IMR-90 (cell line): ENCODE data around the gene STK10. TPM values are rescaled to one million over a fixed set of nuclear protein-coding genes. Genes with fewer than 3 reads are reported as not detected.
A peak's percentile ranks its signal among the peaks of the same experiment; 100 is the strongest.

ENCODE experiments used
- ATAC-seq: fragments of 200-7000 bp; cut with Tn5 transposase; 2 replicates; pipeline ENCODE4 v1.9.1; 2020; ENCODE audit warnings: low read depth, mild to moderate bottlenecking, moderate library complexity
- BruUV-seq: library from RNA; stranded (reverse); fragments of 400-500 nt; replicated peaks from 2 replicates; lab custom pipeline; 2021; lab: Mats Ljungman, UMichigan
- CTCF ChIA-PET: fragments of 300-600 bp; formaldehyde crosslinking; extraction: SDS; loops from one replicate; lab custom pipeline; 2021; ENCODE audit warnings: antibody characterized with exemption; lab: Yijun Ruan, JAX
- POLR2A ChIA-PET: fragments of 300-600 bp; sonication (Branson Sonifier 250); formaldehyde crosslinking; loops from one replicate; lab custom pipeline; 2022; ENCODE audit warnings: antibody characterized with exemption; ENCODE audit not compliant: unreplicated experiment; lab: Charles Lee
- DNase-seq: peaks from one replicate; pipeline ENCODE4 v3.0.0; 2013
- H2AFZ ChIP-seq: replicated peaks from 2 replicates; pipeline ENCODE3; 2013; ENCODE audit warnings: low read length, mild to moderate bottlenecking; ENCODE audit not compliant: poor library complexity
- H2AK5ac ChIP-seq: 2 replicates; pipeline ENCODE4 v1.6.1; 2013; ENCODE audit warnings: low read depth, low read length, inconsistent platforms
- H2AK9ac ChIP-seq: replicated peaks from 2 replicates; pipeline ENCODE3; 2013; ENCODE audit warnings: mild to moderate bottlenecking, low read depth, low read length, moderate library complexity; ENCODE audit not compliant: poor library complexity
- H2BK120ac ChIP-seq: 2 replicates; pipeline ENCODE4 v1.6.1; 2013; ENCODE audit warnings: low read depth, low read length, inconsistent platforms
- H2BK15ac ChIP-seq: 3 replicates; pipeline ENCODE4 v1.6.1; 2013; ENCODE audit warnings: low read depth, low read length, inconsistent platforms
- H2BK20ac ChIP-seq: 2 replicates; pipeline ENCODE4 v1.6.1; 2013; ENCODE audit warnings: low read depth, mild to moderate bottlenecking, inconsistent platforms, low read length, moderate library complexity
- H2BK5ac ChIP-seq: 2 replicates; pipeline ENCODE4 v1.6.1; 2013; ENCODE audit warnings: mild to moderate bottlenecking, low read depth, low read length, inconsistent platforms; ENCODE audit not compliant: poor library complexity, severe bottlenecking
- H3K14ac ChIP-seq: replicated peaks from 2 replicates; pipeline ENCODE4 v1.6.1; 2013; ENCODE audit warnings: low read depth, low read length, inconsistent platforms
- H3K18ac ChIP-seq: 2 replicates; pipeline ENCODE4 v1.6.1; 2013; ENCODE audit warnings: low read depth, low read length, control low read depth
- H3K23ac ChIP-seq: 2 replicates; pipeline ENCODE4 v1.6.1; 2013; ENCODE audit warnings: low read depth, low read length, inconsistent platforms
- H3K27ac ChIP-seq: 2 replicates; pipeline ENCODE4 v1.5.1; 2013; ENCODE audit warnings: mild to moderate bottlenecking, control low read depth, low read length; ENCODE audit not compliant: insufficient read depth
- H3K27me3 ChIP-seq: 2 replicates; pipeline ENCODE4 v1.6.1; 2013; ENCODE audit warnings: low read length; ENCODE audit not compliant: control insufficient read depth, insufficient read depth
- H3K36me3 ChIP-seq: 2 replicates; pipeline ENCODE4 v1.6.1; 2013; ENCODE audit warnings: low read length, mixed read lengths; ENCODE audit not compliant: control insufficient read depth, insufficient read depth
- H3K4ac ChIP-seq: 2 replicates; pipeline ENCODE4 v1.6.1; 2013; ENCODE audit warnings: low read depth, low read length, inconsistent platforms
- H3K4me1 ChIP-seq: 2 replicates; pipeline ENCODE4 v1.6.1; 2013; ENCODE audit warnings: low read length, mixed read lengths; ENCODE audit not compliant: control insufficient read depth, insufficient read depth
- H3K4me2 ChIP-seq: 2 replicates; pipeline ENCODE4 v1.6.1; 2013; ENCODE audit warnings: low read depth, mild to moderate bottlenecking, control low read depth, low read length, moderate library complexity
- H3K4me3 ChIP-seq: 2 replicates; pipeline ENCODE4 v1.5.1; 2013; ENCODE audit warnings: low read depth, mild to moderate bottlenecking, control low read depth, low read length, moderate library complexity; ENCODE audit not compliant: insufficient read depth
- H3K56ac ChIP-seq: 2 replicates; pipeline ENCODE4 v1.6.1; 2013; ENCODE audit warnings: low read length, inconsistent platforms; ENCODE audit not compliant: insufficient read depth; ENCODE audit errors: extremely low read depth
- H3K79me1 ChIP-seq, 2 experiments: 2 replicates each; pipeline ENCODE4 v1.6.1; 2013; ENCODE audit warnings: low read length in 2 of 2, inconsistent platforms in 1 of 2, low read depth in 1 of 2
- H3K9ac ChIP-seq: 2 replicates; pipeline ENCODE4 v1.6.1; 2013; ENCODE audit warnings: low read depth, low read length, control low read depth
- H3K9me1 ChIP-seq: 2 replicates; pipeline ENCODE4 v1.6.1; 2013; ENCODE audit warnings: low read length, inconsistent platforms; ENCODE audit not compliant: insufficient read depth
- H3K9me3 ChIP-seq: 2 replicates; pipeline ENCODE4 v1.6.1; 2013; ENCODE audit warnings: low read length; ENCODE audit not compliant: control insufficient read depth, insufficient read depth
- H4K20me1 ChIP-seq: 2 replicates; pipeline ENCODE4 v1.6.1; 2013; ENCODE audit warnings: low read length, inconsistent platforms; ENCODE audit not compliant: insufficient read depth
- H4K5ac ChIP-seq: 2 replicates; pipeline ENCODE4 v1.6.1; 2013; ENCODE audit warnings: mild to moderate bottlenecking, low read depth, low read length, control low read depth
- H4K8ac ChIP-seq, 2 experiments: 2 replicates each; pipeline ENCODE4 v1.6.1; 2013; ENCODE audit warnings: low read depth in 2 of 2, low read length in 2 of 2, control low read depth in 1 of 2, inconsistent platforms in 1 of 2
- H4K91ac ChIP-seq: 2 replicates; pipeline ENCODE4 v1.6.1; 2013; ENCODE audit warnings: low read depth, low read length, inconsistent platforms; ENCODE audit not compliant: insufficient read depth
- CTCF ChIP-seq: conservative IDR thresholded peaks from 2 replicates; pipeline ENCODE4 v1.5.1; 2012; ENCODE audit warnings: mild to moderate bottlenecking, low read depth, low read length, improper control_type of control experiment
- MAFK ChIP-seq: IDR thresholded peaks from 2 replicates; pipeline ENCODE4 v1.6.1; 2012; ENCODE audit warnings: low read depth, low read length, improper control_type of control experiment
- POLR2A ChIP-seq: IDR thresholded peaks from 2 replicates; pipeline ENCODE4 v1.6.1; 2012; ENCODE audit warnings: mild to moderate bottlenecking, low read depth, low read length
- RAD21 ChIP-seq: IDR thresholded peaks from 2 replicates; pipeline ENCODE4 v1.6.1; 2012; ENCODE audit warnings: low read length, improper control_type of control experiment
- RFX5 ChIP-seq: IDR thresholded peaks from 2 replicates; pipeline ENCODE4 v1.8.0; 2012; ENCODE audit warnings: low read depth, mild to moderate bottlenecking, low read length, moderate library complexity
- SMC3 ChIP-seq: fragments of 150-350 bp; IDR thresholded peaks from 2 replicates; pipeline ENCODE4 v1.6.1; 2016; ENCODE audit warnings: low read depth, mild to moderate bottlenecking, antibody characterized with exemption, low read length, moderate library complexity
- WGBS, 2 experiments: methylation state at CpG; one replicate each; pipeline versions ENCODE4 v1.1.5 to v1.1.7; 2013; ENCODE audit warnings: missing lambda C conversion rate in 2 of 2; ENCODE audit not compliant: insufficient read length in 1 of 2; ENCODE audit errors: extremely low coverage in 2 of 2; 5-methylcytosine and 5-hydroxymethylcytosine counted together
- dilution Hi-C: fragments of 300-500 bp; cut with HindIII; formaldehyde crosslinking; loops from one replicate; pipeline ENCODE4 v1.14.3; 2018; ENCODE audit warnings: low sequenced_read_pairs; ENCODE audit not compliant: unreplicated experiment
- in situ Hi-C: fragments of 300-500 bp; cut with MboI; formaldehyde crosslinking; loops from 3 replicates; pipeline ENCODE4 v1.14.3; 2019; ENCODE audit warnings: low sequenced_read_pairs, inconsistent platforms, mixed read lengths
- intact Hi-C: fragments of 100-400 bp; cut with micrococcal nuclease; formaldehyde crosslinking; loops from 2 replicates; pipeline ENCODE4 v1.10.0; 2022
- polyA plus RNA-seq, 3 experiments: library from polyadenylated mRNA; depleted of rRNA; stranded (reverse); fragments of >200 nt; gene quantifications; 2 replicates each; pipeline ENCODE4 v1.2.3, GENCODE V29; 2012; ENCODE audit warnings: low replicate concordance in 1 of 3
- total RNA-seq: library from RNA; depleted of rRNA; stranded (reverse); fragments of >200 nt; gene quantifications from 2 replicates; pipeline ENCODE4 v1.2.3, GENCODE V29; 2012

STK10 gene
- total and polyA plus RNA-seq, 2 of the 4 experiments (the other 2 are of a cell fraction) = 15.4 to 18.5 TPM

- no peaks in the 10 kb centered on the region for H3K27me3 ChIP-seq
- H2BK15ac ChIP-seq = no peak overlapping the region
- no peak overlapping the region for H3K9ac ChIP-seq
- dilution Hi-C loops = no loop called here
- H2AK5ac ChIP-seq = no peak overlapping the region
- H3K9me1 ChIP-seq = 0 out of 2 replicates have a peak, but pooled peaks cover 2% of the 10 kb centered on the region
- no peak overlapping the region for H2BK20ac ChIP-seq
- no peak overlapping the region for H3K4ac ChIP-seq
- H3K9me3 ChIP-seq = no peaks in the 10 kb centered on the region
- ChIA-PET CTCF (interaction anchor here (1.5 kb wide), 1 partner anchor 97 kb away, joined by 4 read pairs; no protein-coding TSS in a partner anchor), POLR2A (no interaction called here)
- no peak overlapping the region for H3K27ac ChIP-seq
- H3K79me1 ChIP-seq = peaks cover 7 to 30% of the 10 kb centered on the region in 2 experiments
- no peak overlapping the region for H3K4me3 ChIP-seq
- H3K23ac ChIP-seq = no peak overlapping the region
- H2AK9ac ChIP-seq = no peak overlapping the region
- H2AFZ ChIP-seq = no peak overlapping the region
- intact Hi-C loops = no loop called here
- in situ Hi-C loops = no loop called here
- no peak overlapping the region for H4K5ac ChIP-seq
- BruUV-seq = no TSS peak
- no peak overlapping the region for H2BK5ac ChIP-seq
- no peak for DNase-seq
- TF ChIP-seq CTCF = peak; percentile 27; the same call in 1 of the 2 replicates
- TF ChIP-seq MAFK = no peak
- no peak for TF ChIP-seq SMC3
- peak; percentile 34; the same call in 1 of the 2 replicates for TF ChIP-seq RAD21
- TF ChIP-seq POLR2A = no peak
- TF ChIP-seq RFX5 = no peak
- no peak overlapping the region for H3K4me2 ChIP-seq
- no peak for ATAC-seq
- no peak overlapping the region for H4K8ac ChIP-seq
- H3K36me3 ChIP-seq = no peaks in the 10 kb centered on the region
- 0 out of 2 replicates have a peak, but pooled peaks cover 4% of the 10 kb centered on the region for H3K4me1 ChIP-seq
- no CpG with 5 or more reads among the region's 2 CpGs for WGBS, 2 experiments
- no peak overlapping the region for H3K18ac ChIP-seq
- no peak overlapping the region for H4K91ac ChIP-seq
- no peak overlapping the region for H2BK120ac ChIP-seq
- H3K56ac ChIP-seq = no peak overlapping the region
- no peak overlapping the region for H3K14ac ChIP-seq
- peaks cover 11% of the 10 kb centered on the region for H4K20me1 ChIP-seq
Measured at GRCh38 chr5:172010278-172010677, 177.7 kb downstream of the STK10 start.
